Activated B cell treated with CpG ODN at 0.5 μM for 24 hours (primary cell): Measurements from ENCODE around the gene SAMD1. TPM values are rescaled to one million over a fixed set of nuclear protein-coding genes. Genes with fewer than 3 reads are reported as not detected.

Source experiments
- ATAC-seq: fragments of 200-7000 bp; cut with Tn5 transposase; one replicate; pipeline ENCODE4 v1.10.0; 2021; ENCODE audit warnings: low read depth, mild to moderate bottlenecking, moderate library complexity
- CTCF ChIA-PET: fragments of 350-600 bp; sonication (Branson Sonifier 250); formaldehyde crosslinking; loops from one replicate; lab custom pipeline; 2021; ENCODE audit warnings: antibody characterized with exemption; lab: Charles Lee
- POLR2A ChIA-PET: fragments of 350-600 bp; sonication (Branson Sonifier 250); formaldehyde crosslinking; loops from one replicate; lab custom pipeline; 2021; ENCODE audit warnings: antibody characterized with exemption; lab: Charles Lee
- DNase-seq: peaks from one replicate; pipeline ENCODE4 v3.0.0; 2022
- H3K27ac Mint-ChIP-seq: one replicate; pipeline ENCODE4 v1.8.0; 2020; ENCODE audit warnings: mixed read lengths
- H3K27me3 Mint-ChIP-seq: one replicate; pipeline ENCODE4 v1.8.0; 2021; ENCODE audit warnings: mixed read lengths
- H3K36me3 Mint-ChIP-seq: one replicate; pipeline ENCODE4 v1.8.0; 2021; ENCODE audit warnings: low read depth, mixed read lengths
- H3K4me1 Mint-ChIP-seq: one replicate; pipeline ENCODE4 v1.8.0; 2021; ENCODE audit warnings: mixed read lengths
- H3K4me3 Mint-ChIP-seq: one replicate; pipeline ENCODE4 v1.8.0; 2020; ENCODE audit warnings: mild to moderate bottlenecking, mixed read lengths
- H3K9me3 Mint-ChIP-seq: one replicate; pipeline ENCODE4 v1.8.0; 2020; ENCODE audit warnings: mixed read lengths
- intact Hi-C: fragments of 100-400 bp; cut with micrococcal nuclease; formaldehyde crosslinking; loops from one replicate; pipeline ENCODE4 v1.15.1; 2024
- total RNA-seq: library from RNA; stranded (reverse); gene quantifications from 2 replicates; pipeline ENCODE4 v1.2.3, GENCODE V29; 2022
- TF ChIP-seq, protein P1 (sequence below): fragments of 200-600 bp; IDR thresholded peaks from one replicate; pipeline ENCODE4 v1.8.0; 2022; ENCODE audit warnings: antibody characterized with exemption, mild to moderate bottlenecking

SAMD1 gene
- total RNA-seq, 1 donor from 2014 or later: 32.7 TPM

DNA sequence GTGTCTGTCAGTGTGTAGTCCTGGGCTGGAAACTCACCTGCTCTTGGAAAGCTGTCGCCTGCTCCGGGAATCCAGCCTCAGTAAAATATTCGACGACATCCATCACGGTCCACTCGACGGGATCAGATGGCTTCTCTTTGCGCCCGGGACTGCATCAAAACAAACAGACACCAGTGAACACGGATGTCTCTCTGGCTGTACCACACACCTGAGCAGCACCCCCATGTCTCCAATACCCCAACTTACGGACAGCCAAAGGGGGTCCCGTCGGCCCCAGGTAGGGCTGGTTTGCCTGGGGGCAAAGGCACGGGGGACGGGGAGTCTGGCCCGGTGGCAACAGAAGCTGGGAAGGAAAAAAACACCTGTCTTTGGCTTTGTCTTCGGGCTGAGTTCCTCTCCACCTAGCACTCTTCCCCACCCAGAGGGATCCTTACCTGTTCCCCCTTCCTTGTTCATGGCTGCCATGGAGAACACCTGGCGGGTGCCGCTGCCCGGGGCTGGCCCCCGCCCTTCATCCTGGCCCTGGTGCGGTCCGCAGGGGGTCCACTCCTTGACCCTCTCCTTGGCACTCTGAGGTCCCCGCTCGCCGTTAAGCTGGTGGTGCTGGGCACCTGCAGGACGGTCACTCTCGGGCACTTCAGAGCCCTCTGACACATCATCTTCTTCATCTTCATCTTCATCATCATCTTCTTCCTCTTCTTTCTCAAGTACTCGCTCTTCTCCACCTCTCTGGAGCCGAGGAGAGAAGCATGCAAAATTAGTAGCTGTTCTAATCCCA, 1.7 kb downstream of the SAMD1 start:
- ChIA-PET CTCF (interaction anchor here (1.5 kb wide), 1 partner anchor 26 kb away, joined by 6 read pairs; no protein-coding TSS in a partner anchor), POLR2A (no interaction called here)
- Mint-ChIP-seq H3K27ac (peak overlapping the region; percentile 77), H3K27me3 (no peaks in the 10 kb centered on the region), H3K4me1 (peaks cover 18% of the 10 kb centered on the region), H3K9me3 (peaks cover 3% of the 10 kb centered on the region), H3K4me3 (peak overlapping the region; percentile 83), H3K36me3 (peaks cover 17% of the 10 kb centered on the region)
- TF ChIP-seq, protein P1, sequence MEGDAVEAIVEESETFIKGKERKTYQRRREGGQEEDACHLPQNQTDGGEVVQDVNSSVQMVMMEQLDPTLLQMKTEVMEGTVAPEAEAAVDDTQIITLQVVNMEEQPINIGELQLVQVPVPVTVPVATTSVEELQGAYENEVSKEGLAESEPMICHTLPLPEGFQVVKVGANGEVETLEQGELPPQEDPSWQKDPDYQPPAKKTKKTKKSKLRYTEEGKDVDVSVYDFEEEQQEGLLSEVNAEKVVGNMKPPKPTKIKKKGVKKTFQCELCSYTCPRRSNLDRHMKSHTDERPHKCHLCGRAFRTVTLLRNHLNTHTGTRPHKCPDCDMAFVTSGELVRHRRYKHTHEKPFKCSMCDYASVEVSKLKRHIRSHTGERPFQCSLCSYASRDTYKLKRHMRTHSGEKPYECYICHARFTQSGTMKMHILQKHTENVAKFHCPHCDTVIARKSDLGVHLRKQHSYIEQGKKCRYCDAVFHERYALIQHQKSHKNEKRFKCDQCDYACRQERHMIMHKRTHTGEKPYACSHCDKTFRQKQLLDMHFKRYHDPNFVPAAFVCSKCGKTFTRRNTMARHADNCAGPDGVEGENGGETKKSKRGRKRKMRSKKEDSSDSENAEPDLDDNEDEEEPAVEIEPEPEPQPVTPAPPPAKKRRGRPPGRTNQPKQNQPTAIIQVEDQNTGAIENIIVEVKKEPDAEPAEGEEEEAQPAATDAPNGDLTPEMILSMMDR: no peak
- ATAC-seq (no peak), DNase-seq (no peak)
- intact Hi-C loops: no loop called here

DNA sequence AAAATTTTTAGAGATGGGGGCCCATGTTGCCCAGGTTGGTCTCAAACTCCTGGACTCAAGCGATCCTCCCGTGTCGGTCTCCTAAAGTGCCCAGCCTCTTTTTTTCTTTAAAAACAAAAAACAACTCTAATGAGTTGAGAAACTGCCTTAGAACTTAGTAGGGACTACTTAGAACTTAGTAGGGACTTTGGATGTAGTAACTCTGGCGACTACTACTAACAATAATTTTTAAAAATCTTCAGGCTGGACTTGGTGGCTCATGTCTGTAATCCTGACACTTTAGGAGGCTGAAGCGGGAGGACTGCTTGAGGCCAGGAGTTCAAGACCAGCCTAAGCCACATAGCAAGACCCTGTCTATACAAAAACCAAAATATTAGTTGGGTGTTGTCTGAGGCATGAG, 4.5 kb downstream of the SAMD1 start:
- intact Hi-C loops: no loop called here
- Mint-ChIP-seq H3K4me3 (no peak overlapping the region), H3K27me3 (no peaks in the 10 kb centered on the region), H3K36me3 (peaks cover 15% of the 10 kb centered on the region), H3K27ac (no peak overlapping the region), H3K4me1 (peaks cover 15% of the 10 kb centered on the region), H3K9me3 (no peaks in the 10 kb centered on the region)
- ChIA-PET POLR2A (no interaction called here), CTCF (no interaction called here)
- no peak for ATAC-seq
- TF ChIP-seq, protein P1: no peak
- DNase-seq: no peak

DNA sequence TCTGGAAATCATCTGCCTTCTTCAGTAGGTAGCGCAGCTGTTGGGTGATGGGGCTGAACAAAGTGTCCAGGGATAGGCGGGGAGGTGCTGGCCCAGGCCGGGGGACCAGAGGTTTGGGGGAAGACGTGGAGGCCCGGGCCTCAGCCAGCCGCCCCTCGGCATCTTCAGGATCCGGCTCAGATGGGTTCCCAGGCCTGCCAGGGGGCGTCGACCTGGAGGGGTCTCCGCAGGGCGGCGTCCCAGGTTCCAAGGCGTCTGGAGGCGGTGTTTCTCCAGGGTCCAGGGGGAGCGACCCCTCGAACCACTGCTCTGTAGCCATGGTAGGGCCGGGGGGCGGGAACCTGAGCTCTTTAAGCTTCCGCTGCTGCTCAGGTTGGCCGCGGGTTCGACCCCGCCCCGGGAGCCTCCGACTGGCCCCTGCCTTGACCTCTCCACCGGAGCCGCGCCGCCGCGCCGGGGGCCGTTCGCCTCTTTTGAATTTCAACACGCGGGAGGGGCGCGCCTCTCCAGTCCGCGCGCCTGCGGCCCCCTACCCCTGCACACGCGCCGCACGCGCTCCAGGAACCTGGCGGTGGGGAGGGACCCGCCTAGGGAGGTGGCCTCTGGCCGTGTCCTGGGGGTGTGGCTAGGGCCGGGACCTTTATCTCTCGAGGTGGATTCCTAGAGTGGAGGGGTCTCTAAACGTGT, 5.1 kb downstream of the SAMD1 start, which contains the start of gene C19orf67:
Gene C19orf67, minus strand, starts transcription at position 475 of the 687 bp plus-strand sequence. Its CDS starts 156 bp downstream, at position 319.
- H3K36me3 Mint-ChIP-seq: peaks cover 16% of the 10 kb centered on the region
- CTCF ChIA-PET: interaction anchor here (0.6 kb wide), 1 partner anchor 67 kb away, joined by 4 read pairs; no protein-coding TSS in a partner anchor
- no peak for DNase-seq
- no peak within 1 kb of the TSS for H3K27ac Mint-ChIP-seq
- no peak for ATAC-seq
- no peak within 1 kb of the TSS for H3K4me3 Mint-ChIP-seq
- no peaks in the 10 kb centered on the region for H3K27me3 Mint-ChIP-seq
- no peaks in the 10 kb centered on the region for H3K9me3 Mint-ChIP-seq
- POLR2A ChIA-PET: no interaction called here
- H3K4me1 Mint-ChIP-seq: peaks cover 20% of the 10 kb centered on the region
- intact Hi-C loops: no loop called here
- TF ChIP-seq, protein P1: no peak

DNA sequence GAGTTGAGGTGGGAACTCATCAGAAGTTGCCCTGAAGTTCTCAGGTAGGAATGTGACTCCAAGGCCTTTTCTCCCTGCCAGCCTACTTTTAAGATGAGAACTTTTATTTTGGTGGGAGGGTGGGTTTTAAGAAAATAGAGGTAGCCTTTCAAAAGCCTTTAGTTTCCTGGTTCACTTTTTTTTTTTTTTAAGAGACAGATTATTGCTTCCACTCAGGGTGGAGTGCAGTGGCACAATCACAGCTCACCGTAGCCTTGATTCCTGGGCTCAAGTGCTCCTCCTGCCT, 7.9 kb downstream of the SAMD1 start:
- DNase-seq (no peak), ATAC-seq (no peak)
- intact Hi-C loops: no loop called here
- Mint-ChIP-seq H3K9me3 (no peaks in the 10 kb centered on the region), H3K27me3 (no peaks in the 10 kb centered on the region), H3K27ac (no peak overlapping the region), H3K4me1 (peaks cover 17% of the 10 kb centered on the region), H3K4me3 (peak overlapping the region; percentile 94), H3K36me3 (peaks cover 6% of the 10 kb centered on the region)
- ChIA-PET POLR2A (interaction anchor here (0.8 to 2.7 kb wide), 6 partner anchors 9 to 76 kb away, joined by 3 to 15 read pairs (median 6); partner anchors contain the start of genes ASF1B, IL27RA and PRKACA), CTCF (interaction anchor here (0.8 to 1.0 kb wide), 2 partner anchors 9 to 33 kb away, joined by 4 read pairs; no protein-coding TSS in a partner anchor)
- TF ChIP-seq, protein P1: no peak
